NCI-H69 (cell line): ENCODE results near the gene LTBP2.
A peak's percentile ranks its signal among the peaks of the same experiment; 100 is the strongest.

Experiments used
- DNase-seq: peaks from one replicate; lab custom pipeline; 2025; lab: John Stamatoyannopoulos, UW

The LTBP2 gene

DNA sequence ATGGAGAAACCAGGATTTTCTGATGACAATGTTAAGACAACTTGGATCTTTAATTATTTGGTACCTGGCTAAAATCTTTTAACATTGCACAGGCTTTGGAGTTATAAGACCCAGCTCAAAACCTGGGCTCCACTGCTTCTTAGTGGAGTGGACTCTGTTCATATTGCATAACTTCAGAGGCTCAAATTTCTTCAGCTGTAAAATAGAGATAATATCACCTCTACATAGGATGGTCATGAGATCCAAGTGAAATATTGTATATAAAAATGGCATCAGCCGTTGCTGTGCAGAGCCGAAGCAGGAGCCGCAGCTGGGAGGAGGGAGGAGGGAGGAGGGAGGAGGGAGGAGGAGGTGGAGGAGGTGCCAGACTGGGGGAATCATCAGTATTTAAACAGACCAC is 129.5 kb downstream of the LTBP2 start:
- DNase-seq, result no peak

DNA sequence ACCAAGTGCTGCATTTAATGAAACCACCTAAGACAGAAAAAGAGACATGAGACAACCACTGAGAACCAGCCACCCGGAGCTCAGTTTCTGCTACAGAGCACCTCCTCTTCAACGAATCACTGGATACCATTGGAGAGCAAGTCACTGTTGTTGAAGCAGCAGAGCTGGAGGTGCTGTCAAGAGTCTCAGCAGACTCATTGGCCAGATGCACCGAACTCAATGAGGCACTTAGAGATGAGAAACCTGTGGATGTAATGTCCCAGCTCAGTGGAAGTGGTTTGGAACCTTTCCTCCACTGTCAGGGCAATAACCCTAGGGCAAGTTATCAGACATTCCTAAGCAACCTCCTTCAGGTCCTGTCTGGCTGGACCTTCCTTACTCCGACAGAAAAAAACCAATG is 132.0 kb downstream of the LTBP2 start:
- no peak for DNase-seq

- peak; percentile 53 for DNase-seq
Measured at GRCh38 chr14:74478996-74479635, 132.9 kb downstream of the LTBP2 start.

GRCh38 chr14:74476607-74477006 is 135.4 kb downstream of the LTBP2 start:
- DNase-seq, result peak; percentile 16

- DNase-seq, result no peak
Measured at GRCh38 chr14:74476107-74476506, 135.9 kb downstream of the LTBP2 start.

GRCh38 chr14:74475678-74476077 is 136.4 kb downstream of the LTBP2 start:
- DNase-seq, result no peak

GRCh38 chr14:74474376-74474775 is 137.7 kb downstream of the LTBP2 start:
- no peak for DNase-seq

DNA sequence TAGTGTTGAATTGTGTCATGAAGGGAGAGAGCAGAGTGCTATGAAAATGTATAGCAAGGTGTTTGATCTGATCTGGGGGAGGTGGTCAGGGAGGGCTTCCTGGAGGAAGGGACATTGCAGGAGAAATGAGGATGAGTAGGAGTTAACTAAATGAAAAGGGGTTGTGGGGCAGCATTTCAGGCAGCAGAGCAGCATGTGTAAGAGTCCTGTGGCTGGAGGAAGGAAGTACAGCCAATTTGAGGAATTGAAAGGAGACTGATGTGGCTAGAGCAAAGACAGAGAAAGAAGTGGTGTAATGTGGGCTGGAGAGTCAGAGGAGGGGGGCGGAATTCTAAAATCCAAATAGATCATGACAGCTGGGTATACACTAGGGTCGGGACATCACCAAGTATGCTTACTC is 139.4 kb downstream of the LTBP2 start:
- DNase-seq, result no peak

- no peak for DNase-seq
Measured at GRCh38 chr14:74469548-74470518, 142.2 kb downstream of the LTBP2 start.

DNA sequence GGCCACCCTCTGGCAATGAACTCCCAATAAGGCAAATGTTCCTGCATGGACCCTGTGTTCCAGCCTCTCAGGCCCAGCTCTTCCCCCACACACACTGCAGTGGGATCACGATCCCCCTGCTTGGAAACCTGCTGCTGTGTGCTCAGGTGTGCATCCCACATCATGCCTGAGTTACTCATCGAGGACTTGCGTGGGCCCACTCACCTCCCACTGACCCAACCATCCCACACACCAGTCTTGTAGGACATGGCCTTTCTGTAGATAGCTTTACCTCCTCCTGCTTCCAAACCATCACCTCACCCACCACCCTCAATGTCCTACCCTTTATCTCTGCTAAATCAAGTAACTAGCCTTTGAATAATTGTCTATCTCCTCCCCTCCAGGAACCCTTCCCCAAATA is 143.5 kb downstream of the LTBP2 start:
- DNase-seq, result no peak

DNA sequence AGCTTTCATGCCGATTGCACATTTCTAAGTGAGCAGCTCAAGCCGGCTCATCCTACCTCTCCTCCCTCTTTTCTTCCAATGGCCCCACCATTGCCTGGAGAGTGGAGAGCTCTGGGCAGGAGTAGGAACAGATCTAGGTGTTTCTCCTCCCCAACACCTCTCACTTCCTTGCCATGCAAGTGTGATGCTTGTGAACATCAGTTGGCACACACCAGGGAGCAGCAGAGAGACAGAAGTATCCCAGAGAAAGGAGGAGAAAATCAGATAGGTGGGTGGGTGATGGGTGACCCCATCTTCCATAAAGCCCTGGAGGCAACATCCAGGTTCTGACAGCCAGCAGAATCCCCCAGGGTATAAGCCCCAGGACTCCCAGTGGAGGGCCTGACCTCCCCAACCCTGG is 146.7 kb downstream of the LTBP2 start:
- no peak for DNase-seq

GRCh38 chr14:74464785-74465184 is 147.3 kb downstream of the LTBP2 start:
- DNase-seq, result no peak

- no peak for DNase-seq
Measured at GRCh38 chr14:74463697-74464096, 148.3 kb downstream of the LTBP2 start.

GRCh38 chr14:74462993-74463392 is 149.0 kb downstream of the LTBP2 start:
- no peak for DNase-seq

- no peak for DNase-seq
Measured at GRCh38 chr14:74459976-74460375, 152.1 kb downstream of the LTBP2 start.

DNA sequence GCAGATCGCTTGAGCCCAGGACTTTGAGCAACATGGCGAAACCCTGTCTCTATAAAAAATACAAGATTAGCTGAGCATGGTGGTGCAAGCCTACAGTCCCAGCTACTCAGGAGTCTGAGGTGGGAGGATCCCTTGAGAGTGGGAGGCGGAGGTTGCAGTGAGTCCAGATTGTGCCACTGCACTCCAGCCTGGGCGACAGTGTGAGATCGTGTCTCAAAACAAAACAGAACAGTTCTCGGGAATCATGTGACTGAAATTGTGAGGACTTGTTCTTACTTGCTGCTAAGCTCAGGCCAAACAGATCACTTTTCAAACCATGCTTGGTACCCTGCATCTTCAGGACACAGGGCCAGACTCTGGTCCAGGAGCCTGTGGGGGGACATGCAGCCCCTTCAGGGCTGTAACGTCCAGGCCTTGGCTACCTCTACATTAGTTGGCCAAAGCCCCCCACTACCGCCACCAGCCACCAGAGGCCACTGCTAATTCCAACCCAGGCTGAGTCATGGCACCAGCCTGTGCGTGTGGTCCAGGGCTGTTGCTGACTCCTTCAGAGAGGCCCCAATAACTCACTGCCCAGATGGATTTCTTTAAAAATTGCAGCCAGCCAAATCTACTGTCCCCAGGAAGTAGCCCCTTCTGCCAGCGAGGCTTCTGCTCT is 152.6 kb downstream of the LTBP2 start:
- peak; percentile 13 for DNase-seq

GRCh38 chr14:74457565-74457895 is 154.5 kb downstream of the LTBP2 start:
- DNase-seq, result no peak

- DNase-seq, result no peak
Measured at GRCh38 chr14:74456684-74457564, 155.1 kb downstream of the LTBP2 start.

- peak; percentile 53 for DNase-seq
Measured at GRCh38 chr14:74454397-74454796, 157.6 kb downstream of the LTBP2 start.
